ENCODE measurements around the gene ITGB4.
A peak's percentile ranks its signal among the peaks of the same experiment; 100 is the strongest.

Gene ITGB4

DNA sequence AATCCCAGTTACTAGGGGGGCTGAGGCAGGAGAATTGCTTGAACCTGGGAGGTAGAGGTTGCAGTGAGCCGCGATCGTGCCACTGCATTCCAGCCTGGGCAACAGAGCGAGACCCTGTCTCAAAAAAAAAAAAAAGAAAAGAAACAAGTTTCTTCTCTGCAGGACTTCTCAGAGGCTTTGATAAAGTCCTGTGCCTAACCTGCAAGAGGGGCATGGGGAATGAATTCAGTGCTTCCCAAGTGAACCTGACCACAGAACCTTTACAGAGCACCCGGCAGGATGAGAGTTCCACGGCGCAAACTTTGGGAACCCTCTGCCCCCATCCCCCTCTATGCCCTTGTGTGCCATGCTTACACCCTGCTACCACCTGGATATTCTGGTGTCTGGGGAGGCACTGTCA is 17.9 kb downstream of the ITGB4 start:
- Histone ChIP-seq H3K9me3 (replicated peaks in 1 of 11) (no peaks in the 10 kb centered on the region), H3K27ac (peak overlapping the region in 9 of 11 experiments; percentile 66 to 90 (median 80); a peak in 14 of 22 replicates), H3K4me2 (peak overlapping the region in 10 of 11 experiments; percentile 59 to 88 (median 78); a peak in 10 of 22 replicates), H3K4me3 (no peak overlapping the region), H3K9ac (peak overlapping the region in 3 of 11 experiments; percentile 41 to 71 (median 46); a peak in 5 of 22 replicates), H3K4me1 (peaks cover 23 to 63% (median 36%) of the 10 kb centered on the region in 10 experiments), H4K20me1 (no peaks in the 10 kb centered on the region), H3K27me3 (no peaks in the 10 kb centered on the region), H3K36me3 (no peaks in the 10 kb centered on the region)
- TF ChIP-seq Cebpa-rat (IDR thresholded peaks at IDR 0.05), result no peak

GRCh38 chr17:75739801-75740200 is 18.5 kb downstream of the ITGB4 start:
- Histone ChIP-seq H3K4me2 (peak overlapping the region in 3 of 11 experiments; percentile 77 to 88 (median 78); a peak in 2 of 22 replicates), H3K4me3 (no peak overlapping the region), H3K9me3 (replicated peaks in 1 of 11) (no peaks in the 10 kb centered on the region), H3K36me3 (no peaks in the 10 kb centered on the region), H3K4me1 (peaks cover 17 to 57% (median 31%) of the 10 kb centered on the region in 10 experiments), H3K9ac (no peak overlapping the region; a peak in 2 of 22 replicates), H3K27ac (peak overlapping the region in 6 of 11 experiments; percentile 28 to 90 (median 82); a peak in 10 of 22 replicates), H4K20me1 (no peaks in the 10 kb centered on the region), H3K27me3 (no peaks in the 10 kb centered on the region)
- no peak for TF ChIP-seq Cebpa-rat (IDR thresholded peaks at IDR 0.05)

GRCh38 chr17:75740215-75740614 is 19.0 kb downstream of the ITGB4 start:
- H4K20me1 ChIP-seq, result no peaks in the 10 kb centered on the region
- H3K36me3 ChIP-seq, result no peaks in the 10 kb centered on the region
- TF ChIP-seq Cebpa-rat (IDR thresholded peaks at IDR 0.05), result no peak
- H3K9me3 ChIP-seq (replicated peaks in 1 of 11), result no peaks in the 10 kb centered on the region
- H3K9ac ChIP-seq, result peak overlapping the region in 4 of 11 experiments; percentile 3 to 38 (median 17); a peak in 5 of 22 replicates
- H3K27ac ChIP-seq, result peak overlapping the region in 9 of 11 experiments; percentile 13 to 90 (median 77); a peak in 13 of 22 replicates
- peaks cover 14 to 54% (median 29%) of the 10 kb centered on the region in 10 experiments for H3K4me1 ChIP-seq
- peak overlapping the region in 2 of 11 experiments; percentile 7 to 77; a peak in 1 of 22 replicates for H3K4me2 ChIP-seq
- no peaks in the 10 kb centered on the region for H3K27me3 ChIP-seq
- no peak overlapping the region for H3K4me3 ChIP-seq

DNA sequence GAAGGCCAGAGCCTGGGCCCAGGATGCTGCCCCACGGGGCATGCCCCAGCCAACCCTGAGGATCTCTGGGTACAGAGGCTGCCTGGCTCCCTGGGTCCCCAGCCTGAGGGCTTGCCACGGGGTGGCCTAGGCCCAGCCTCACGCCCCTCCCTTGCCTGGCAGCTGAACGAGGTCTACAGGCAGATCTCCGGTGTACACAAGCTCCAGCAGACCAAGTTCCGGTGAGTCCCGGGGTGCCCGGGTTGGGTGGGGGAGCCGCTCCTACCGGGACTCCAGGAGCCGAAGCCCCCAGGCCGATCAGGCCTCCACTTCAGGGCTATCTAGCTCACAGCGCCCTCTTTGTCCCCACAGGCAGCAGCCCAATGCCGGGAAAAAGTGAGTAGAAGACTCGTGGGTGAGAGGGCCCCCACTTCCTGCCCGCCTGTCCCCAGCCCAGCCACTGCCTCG is 19.4 kb downstream of the ITGB4 start:
- Histone ChIP-seq H3K9ac (peak overlapping the region in 4 of 11 experiments; percentile 3 to 38 (median 17); a peak in 5 of 22 replicates), H3K36me3 (no peaks in the 10 kb centered on the region), H3K27ac (peak overlapping the region in 8 of 11 experiments; percentile 13 to 90 (median 58); a peak in 14 of 22 replicates), H3K4me2 (peak overlapping the region in 1 of 11 experiments; percentile 7; a peak in 1 of 22 replicates), H3K4me1 (peaks cover 14 to 54% (median 29%) of the 10 kb centered on the region in 10 experiments), H4K20me1 (no peaks in the 10 kb centered on the region), H3K27me3 (no peaks in the 10 kb centered on the region), H3K4me3 (no peak overlapping the region), H3K9me3 (replicated peaks in 1 of 11) (no peaks in the 10 kb centered on the region)
- no peak for TF ChIP-seq Cebpa-rat (IDR thresholded peaks at IDR 0.05)

DNA sequence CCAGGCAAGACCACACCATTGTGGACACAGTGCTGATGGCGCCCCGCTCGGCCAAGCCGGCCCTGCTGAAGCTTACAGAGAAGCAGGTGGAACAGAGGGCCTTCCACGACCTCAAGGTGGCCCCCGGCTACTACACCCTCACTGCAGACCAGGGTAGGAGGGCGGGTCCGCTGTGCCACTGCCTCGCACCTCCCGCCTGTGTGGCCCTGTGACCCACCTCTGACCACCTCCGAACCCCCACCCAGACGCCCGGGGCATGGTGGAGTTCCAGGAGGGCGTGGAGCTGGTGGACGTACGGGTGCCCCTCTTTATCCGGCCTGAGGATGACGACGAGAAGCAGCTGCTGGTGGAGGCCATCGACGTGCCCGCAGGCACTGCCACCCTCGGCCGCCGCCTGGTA is 21.1 kb downstream of the ITGB4 start:
- Histone ChIP-seq H3K4me1 (peaks cover 17 to 41% (median 26%) of the 10 kb centered on the region in 10 experiments), H3K4me3 (no peak overlapping the region), H4K20me1 (no peaks in the 10 kb centered on the region), H3K4me2 (no peak overlapping the region), H3K36me3 (no peaks in the 10 kb centered on the region), H3K27me3 (no peaks in the 10 kb centered on the region), H3K27ac (peak overlapping the region in 2 of 11 experiments; percentile 8 to 26; a peak in 2 of 22 replicates), H3K9ac (no peak overlapping the region), H3K9me3 (replicated peaks in 1 of 11) (no peaks in the 10 kb centered on the region)
- no peak for TF ChIP-seq Cebpa-rat (IDR thresholded peaks at IDR 0.05)

- Histone ChIP-seq H3K9ac (no peak overlapping the region), H3K4me2 (no peak overlapping the region), H4K20me1 (no peaks in the 10 kb centered on the region), H3K27me3 (no peaks in the 10 kb centered on the region), H3K9me3 (replicated peaks in 1 of 11) (no peaks in the 10 kb centered on the region), H3K4me1 (peaks cover 11 to 35% (median 17%) of the 10 kb centered on the region in 10 experiments), H3K36me3 (no peaks in the 10 kb centered on the region), H3K27ac (no peak overlapping the region), H3K4me3 (no peak overlapping the region)
- no peak for TF ChIP-seq Cebpa-rat (IDR thresholded peaks at IDR 0.05)
Measured at GRCh38 chr17:75743625-75744206, 22.5 kb downstream of the ITGB4 start.

DNA sequence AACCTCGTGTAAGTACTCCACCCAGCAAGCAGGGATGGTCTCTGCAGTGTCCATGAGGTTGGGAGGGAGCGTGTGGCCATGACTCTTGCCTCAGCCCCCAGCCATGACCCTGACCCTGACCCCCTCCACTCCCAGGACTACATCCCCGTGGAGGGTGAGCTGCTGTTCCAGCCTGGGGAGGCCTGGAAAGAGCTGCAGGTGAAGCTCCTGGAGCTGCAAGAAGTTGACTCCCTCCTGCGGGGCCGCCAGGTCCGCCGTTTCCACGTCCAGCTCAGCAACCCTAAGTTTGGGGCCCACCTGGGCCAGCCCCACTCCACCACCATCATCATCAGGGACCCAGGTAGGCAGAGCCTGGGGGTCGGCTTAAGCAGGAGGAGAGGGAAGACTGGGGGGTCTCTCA is 27.4 kb downstream of the ITGB4 start:
- H3K4me1 ChIP-seq, result peaks cover 15 to 35% (median 30%) of the 10 kb centered on the region in 10 experiments; a peak in 19 of 20 replicates
- H3K36me3 ChIP-seq, result no peaks in the 10 kb centered on the region
- no peak overlapping the region for H3K4me2 ChIP-seq
- H3K27ac ChIP-seq, result no peak overlapping the region
- no peak overlapping the region for H3K4me3 ChIP-seq
- H3K9me3 ChIP-seq (replicated peaks in 1 of 11), result no peaks in the 10 kb centered on the region
- no peak overlapping the region for H3K9ac ChIP-seq
- H3K27me3 ChIP-seq, result no peaks in the 10 kb centered on the region
- TF ChIP-seq Cebpa-rat (IDR thresholded peaks at IDR 0.05), result no peak
- no peaks in the 10 kb centered on the region for H4K20me1 ChIP-seq

DNA sequence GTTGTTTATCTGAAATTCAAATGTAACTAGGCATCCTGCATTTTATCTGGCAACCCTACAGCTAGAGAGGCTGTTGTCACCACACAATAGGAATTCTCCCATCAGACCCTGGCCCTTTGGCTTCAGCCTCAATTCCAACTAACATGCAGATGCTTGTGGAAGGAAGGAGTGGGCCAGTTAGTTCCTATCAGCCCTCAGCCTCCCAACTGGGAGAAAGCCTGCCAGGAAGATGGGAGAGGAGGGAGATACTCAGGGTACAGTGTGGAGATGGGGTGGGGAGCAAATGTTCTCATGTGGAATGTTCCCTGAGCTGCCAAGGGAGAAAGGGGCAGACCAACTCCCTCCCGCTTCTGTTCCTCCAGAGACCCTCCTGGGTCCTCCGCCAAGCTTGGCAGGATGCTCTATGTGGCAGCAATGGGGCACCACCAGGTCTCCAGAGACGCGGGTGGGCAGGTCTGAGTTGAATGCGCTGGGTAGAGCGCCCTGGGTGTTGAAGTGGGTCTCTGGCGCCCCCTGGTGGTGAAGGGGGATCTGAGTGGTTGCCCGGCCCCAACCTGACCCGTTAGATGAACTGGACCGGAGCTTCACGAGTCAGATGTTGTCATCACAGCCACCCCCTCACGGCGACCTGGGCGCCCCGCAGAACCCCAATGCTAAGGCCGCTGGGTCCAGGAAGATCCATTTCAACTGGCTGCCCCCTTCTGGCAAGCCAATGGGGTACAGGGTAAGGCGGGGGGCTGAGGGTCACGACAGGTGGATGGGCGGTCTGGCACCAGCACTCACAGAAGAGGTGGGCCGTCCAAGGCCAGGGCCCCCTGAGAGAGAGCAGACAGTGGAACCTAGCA is 28.5 kb downstream of the ITGB4 start:
- TF ChIP-seq Cebpa-rat (IDR thresholded peaks at IDR 0.05), result no peak
- H3K9me3 ChIP-seq (replicated peaks in 1 of 11), result no peaks in the 10 kb centered on the region
- peak overlapping the region in 7 of 11 experiments; percentile 6 to 45 (median 24); a peak in 9 of 22 replicates for H3K9ac ChIP-seq
- no peaks in the 10 kb centered on the region for H3K27me3 ChIP-seq
- H3K36me3 ChIP-seq, result no peaks in the 10 kb centered on the region
- peaks cover 25 to 46% (median 40%) of the 10 kb centered on the region in 10 experiments for H3K4me1 ChIP-seq
- peak overlapping the region in 2 of 11 experiments; percentile 17 to 38; a peak in 3 of 22 replicates for H3K27ac ChIP-seq
- no peaks in the 10 kb centered on the region for H4K20me1 ChIP-seq
- H3K4me3 ChIP-seq, result no peak overlapping the region; a peak in 1 of 20 replicates
- H3K4me2 ChIP-seq, result peak overlapping the region; percentile 66 to 91 (median 74)
